Stimulated activated CD4-positive, alpha-beta T cell treated with anti-CD3 and anti-CD28 coated beads, Interleukin-4, amount 100 ng/mL, for 4 hours (primary cell): ENCODE measurements around the gene SMAP1.
A peak's percentile ranks its signal among the peaks of the same experiment; 100 is the strongest.

Experiments used
- DNase-seq, 2 experiments: peaks; one replicate each; pipeline ENCODE4 v3.0.0-alpha.2; 2020

The SMAP1 gene

GRCh38 chr6:70667711-70668498, at the start of gene SMAP1:
SMAP1 (plus strand) TSS chr6:70667883; CDS start chr6:70668024, 141 bp downstream.
- DNase-seq: peak; percentile 91 to 96

- DNase-seq: no peak
Observed at GRCh38 chr6:70620746-70621145, 46.9 kb upstream of the SMAP1 start.

GRCh38 chr6:70622461-70622860, 45.2 kb upstream of the SMAP1 start:
- DNase-seq: no peak

- no peak for DNase-seq
Observed at GRCh38 chr6:70625436-70625835, 42.2 kb upstream of the SMAP1 start.

- DNase-seq: no peak
Observed at GRCh38 chr6:70627500-70628254, 40.0 kb upstream of the SMAP1 start.

GRCh38 chr6:70629929-70630328, 37.8 kb upstream of the SMAP1 start:
- DNase-seq: no peak

GRCh38 chr6:70633870-70634269, 33.8 kb upstream of the SMAP1 start:
- no peak for DNase-seq

GRCh38 chr6:70636596-70636995, 31.1 kb upstream of the SMAP1 start:
- DNase-seq: no peak

- DNase-seq: no peak
Observed at GRCh38 chr6:70638468-70638867, 29.2 kb upstream of the SMAP1 start.

GRCh38 chr6:70651326-70651905, 16.3 kb upstream of the SMAP1 start:
- DNase-seq: peak in 1 of 2 experiments; percentile 19

GRCh38 chr6:70652216-70652615, 15.5 kb upstream of the SMAP1 start:
- DNase-seq: no peak

GRCh38 chr6:70657706-70658105, 10.0 kb upstream of the SMAP1 start:
- no peak for DNase-seq

- no peak for DNase-seq
Observed at GRCh38 chr6:70663881-70664466, 3.7 kb upstream of the SMAP1 start.

- DNase-seq: no peak
Observed at GRCh38 chr6:70666706-70667105, 977 bp upstream of the SMAP1 start.

- no peak for DNase-seq
Observed at GRCh38 chr6:70667256-70667710, 400 bp upstream of the SMAP1 start.

- DNase-seq: no peak
Observed at GRCh38 chr6:70668499-70668812, 773 bp downstream of the SMAP1 start.

GRCh38 chr6:70669133-70669532, 1.4 kb downstream of the SMAP1 start:
- DNase-seq: no peak

- DNase-seq: no peak
Observed at GRCh38 chr6:70672549-70672948, 4.9 kb downstream of the SMAP1 start.

- no peak for DNase-seq
Observed at GRCh38 chr6:70673054-70673453, 5.4 kb downstream of the SMAP1 start.

- DNase-seq: no peak
Observed at GRCh38 chr6:70673601-70674000, 5.9 kb downstream of the SMAP1 start.

GRCh38 chr6:70675822-70676221, 8.1 kb downstream of the SMAP1 start:
- no peak for DNase-seq

GRCh38 chr6:70676821-70677220, 9.1 kb downstream of the SMAP1 start:
- no peak for DNase-seq

GRCh38 chr6:70680396-70680795, 12.7 kb downstream of the SMAP1 start:
- DNase-seq: no peak
